ENCODE measurements around the gene EFNA5.

DNA sequence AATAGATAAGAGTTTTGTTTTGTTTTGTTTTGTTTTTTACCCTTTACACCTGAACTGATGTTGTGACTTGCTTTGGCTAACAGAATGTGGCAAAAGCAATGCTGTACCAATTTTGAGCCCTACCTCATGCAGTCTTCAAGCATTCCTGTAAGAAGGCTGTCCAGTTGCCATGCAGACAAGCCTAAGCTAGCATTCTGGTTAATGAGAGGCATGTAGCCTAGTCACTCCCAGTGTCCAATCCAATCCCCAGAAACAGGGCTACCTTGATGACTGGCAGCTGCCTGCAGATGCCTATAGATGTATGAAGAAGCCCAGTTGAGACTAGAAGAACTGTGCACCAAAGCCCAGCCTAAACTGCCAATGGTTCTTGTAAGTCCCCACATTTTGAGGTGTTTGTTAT lies 9.4 kb upstream of the EFNA5 start:
- TF ChIP-seq GATA2 (IDR thresholded peaks at IDR 0.05; ENCODE audit: low read depth, low read length) (no peak), GATA3 (IDR thresholded peaks at IDR 0.05; ENCODE audit: low read depth, low read length) (no peak)

Measured in SH-SY5Y (cell line).